GM20000 (cell line): ENCODE data around the gene PRICKLE4.
"Not testable (repeated sequence)": the region's sequence is repeated elsewhere in the genome, so short reads cannot be mapped to it uniquely, and the experiment has no call there.

Source experiments
- DNase-seq: peaks from one replicate; pipeline ENCODE4 v3.0.0; 2012; ENCODE audit warnings: low spot score
- TF ChIP-seq, protein P1 (sequence below): IDR thresholded peaks from 2 replicates; pipeline ENCODE4 v1.5.1; 2012; ENCODE audit warnings: mild to moderate bottlenecking, control low read depth; ENCODE audit errors: extremely low read depth, missing control alignments

The PRICKLE4 gene

GRCh38 chr6:41796474-41796873, 15.9 kb downstream of the PRICKLE4 start:
- TF ChIP-seq, protein P1, sequence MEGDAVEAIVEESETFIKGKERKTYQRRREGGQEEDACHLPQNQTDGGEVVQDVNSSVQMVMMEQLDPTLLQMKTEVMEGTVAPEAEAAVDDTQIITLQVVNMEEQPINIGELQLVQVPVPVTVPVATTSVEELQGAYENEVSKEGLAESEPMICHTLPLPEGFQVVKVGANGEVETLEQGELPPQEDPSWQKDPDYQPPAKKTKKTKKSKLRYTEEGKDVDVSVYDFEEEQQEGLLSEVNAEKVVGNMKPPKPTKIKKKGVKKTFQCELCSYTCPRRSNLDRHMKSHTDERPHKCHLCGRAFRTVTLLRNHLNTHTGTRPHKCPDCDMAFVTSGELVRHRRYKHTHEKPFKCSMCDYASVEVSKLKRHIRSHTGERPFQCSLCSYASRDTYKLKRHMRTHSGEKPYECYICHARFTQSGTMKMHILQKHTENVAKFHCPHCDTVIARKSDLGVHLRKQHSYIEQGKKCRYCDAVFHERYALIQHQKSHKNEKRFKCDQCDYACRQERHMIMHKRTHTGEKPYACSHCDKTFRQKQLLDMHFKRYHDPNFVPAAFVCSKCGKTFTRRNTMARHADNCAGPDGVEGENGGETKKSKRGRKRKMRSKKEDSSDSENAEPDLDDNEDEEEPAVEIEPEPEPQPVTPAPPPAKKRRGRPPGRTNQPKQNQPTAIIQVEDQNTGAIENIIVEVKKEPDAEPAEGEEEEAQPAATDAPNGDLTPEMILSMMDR = no peak
- DNase-seq = no peak

- DNase-seq = no peak
- TF ChIP-seq, protein P1 = no peak
Measured at GRCh38 chr6:41798901-41799558, 18.4 kb downstream of the PRICKLE4 start.

GRCh38 chr6:41799559-41799911, 19.0 kb downstream of the PRICKLE4 start:
- TF ChIP-seq, protein P1 = no peak
- DNase-seq = no peak

- no peak for DNase-seq
- TF ChIP-seq, protein P1 = no peak
Measured at GRCh38 chr6:41801380-41801779, 20.8 kb downstream of the PRICKLE4 start.

DNA sequence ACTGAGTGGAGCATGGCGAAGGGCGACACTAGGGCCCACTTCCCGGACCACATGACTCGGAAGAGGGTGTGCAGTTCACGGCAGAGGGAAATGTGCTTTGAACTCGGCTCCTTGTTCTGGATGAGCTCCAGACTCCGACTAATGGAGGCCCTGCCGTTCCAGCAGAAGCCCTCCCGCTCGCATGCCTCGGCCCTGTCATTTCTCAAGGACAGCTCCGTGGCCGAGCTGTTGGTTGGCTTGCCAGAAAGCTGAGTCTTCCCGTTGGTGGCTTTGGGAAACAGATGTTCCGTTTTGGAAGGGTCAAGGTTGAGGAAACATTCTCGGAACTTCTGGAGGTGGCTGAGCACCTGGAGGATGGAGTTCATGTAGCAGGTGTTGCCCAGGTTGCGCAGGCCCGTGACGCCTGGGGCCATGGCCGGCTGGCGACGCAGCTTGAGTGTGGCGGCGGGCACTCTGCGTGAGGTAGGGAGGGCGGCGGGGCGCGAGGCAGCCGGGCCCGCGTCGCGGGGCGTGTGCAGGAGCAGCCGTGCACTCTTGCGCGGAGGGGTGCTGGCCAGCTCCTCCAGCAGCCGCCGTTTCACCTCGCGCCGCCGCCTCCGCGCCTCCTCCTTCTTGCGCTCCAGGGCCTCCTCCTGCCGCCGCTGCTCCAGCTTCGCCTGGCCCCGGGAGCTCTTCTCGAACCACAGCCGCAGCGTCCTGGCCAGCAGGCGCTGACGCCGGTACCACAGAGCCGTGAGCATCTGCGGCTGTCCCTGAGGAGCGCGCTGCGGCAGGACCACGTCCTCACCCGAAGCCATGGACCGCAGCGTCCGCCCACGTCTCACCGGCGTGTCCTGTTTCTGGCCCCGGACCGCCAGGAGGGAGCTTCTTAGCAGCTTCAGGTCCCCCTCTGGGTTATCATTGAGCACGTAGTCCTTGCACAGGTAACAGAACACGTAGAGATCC, 25.5 kb downstream of the PRICKLE4 start:
- TF ChIP-seq, protein P1 = no peak
- DNase-seq = no peak

- DNase-seq = no peak
- TF ChIP-seq, protein P1 = no peak
Measured at GRCh38 chr6:41811095-41811494, 30.5 kb downstream of the PRICKLE4 start.

- not testable (repeated sequence) for DNase-seq
Measured at GRCh38 chr6:41811946-41812345, 31.4 kb downstream of the PRICKLE4 start.

DNA sequence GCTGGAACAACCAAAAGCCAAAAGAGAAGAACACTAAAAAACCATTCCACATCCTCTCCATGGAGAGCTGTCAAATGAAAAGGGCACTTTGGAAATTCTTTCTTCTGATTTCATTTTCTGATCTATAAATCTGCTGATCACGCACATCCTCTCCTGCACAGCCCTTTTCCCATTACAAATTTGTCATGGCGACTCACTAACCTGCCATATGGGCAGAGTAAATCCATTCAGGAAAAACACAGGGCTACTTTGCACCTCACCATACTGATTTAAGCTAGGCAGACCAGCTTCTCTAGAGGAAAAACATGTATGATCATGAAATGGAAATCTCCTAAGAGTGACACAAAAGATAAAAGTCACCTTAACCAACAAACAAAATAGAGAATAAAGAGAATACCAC, 32.9 kb downstream of the PRICKLE4 start:
- no peak for DNase-seq
- TF ChIP-seq, protein P1 = no peak
